Measurements from ENCODE around the gene FBXL19. TPM values are rescaled to one million over a fixed set of nuclear protein-coding genes. Genes with fewer than 3 reads are reported as not detected.

FBXL19 gene
- polyA plus RNA-seq, 1 experiment, result 7.6 TPM

GRCh38 chr16:30941600-30942425, 18.4 kb downstream of the FBXL19 start:
- no peak for DNase-seq (ENCODE audit: low read depth)
- CTCF ChIA-PET, result interaction anchor here (0.6 to 7.1 kb wide), 23 partner anchors 9 to 926 kb away, joined by 3 to 40 read pairs (median 4); partner anchors contain the start of genes HSD3B7, VKORC1 and ZNF843
- POLR2A ChIA-PET, result interaction anchor here (0.6 kb wide), 1 partner anchor 531 kb away, joined by 3 read pairs; no protein-coding TSS in a partner anchor
- Histone ChIP-seq H3K27me3 (ENCODE audit: control insufficient read depth, insufficient read depth, low read length) (no peaks in the 10 kb centered on the region), H3K36me3 (ENCODE audit: control insufficient read depth, insufficient read depth, low read length) (peaks cover 23% of the 10 kb centered on the region), H3K4me3 (ENCODE audit: low read depth, low read length) (no peak overlapping the region)
- peak; percentile 96 for TF ChIP-seq CTCF (IDR thresholded peaks at IDR 0.05; ENCODE audit: insufficient read depth, low read depth, low read length)

- no peak for TF ChIP-seq CTCF (IDR thresholded peaks at IDR 0.05; ENCODE audit: insufficient read depth, low read depth, low read length)
- no peak for DNase-seq (ENCODE audit: low read depth)
- ChIA-PET CTCF (interaction anchor here (0.9 to 7.1 kb wide), 17 partner anchors 8 to 500 kb away, joined by 3 to 40 read pairs (median 4); partner anchors contain the start of genes VKORC1 and ZNF843), POLR2A (no interaction called here)
- Histone ChIP-seq H3K27me3 (ENCODE audit: control insufficient read depth, insufficient read depth, low read length) (no peaks in the 10 kb centered on the region), H3K4me3 (ENCODE audit: low read depth, low read length) (no peak overlapping the region), H3K36me3 (ENCODE audit: control insufficient read depth, insufficient read depth, low read length) (peaks cover 24% of the 10 kb centered on the region)
Measured at GRCh38 chr16:30942426-30942806, 19.0 kb downstream of the FBXL19 start.

- Histone ChIP-seq H3K27me3 (ENCODE audit: control insufficient read depth, insufficient read depth, low read length) (no peaks in the 10 kb centered on the region), H3K4me3 (ENCODE audit: low read depth, low read length) (no peak overlapping the region), H3K36me3 (ENCODE audit: control insufficient read depth, insufficient read depth, low read length) (peaks cover 23% of the 10 kb centered on the region)
- ChIA-PET POLR2A (no interaction called here), CTCF (interaction anchor here (7.1 kb wide), 1 partner anchor 9 kb away, joined by 30 read pairs; no protein-coding TSS in a partner anchor)
- no peak for TF ChIP-seq CTCF (IDR thresholded peaks at IDR 0.05; ENCODE audit: insufficient read depth, low read depth, low read length)
- no peak for DNase-seq (ENCODE audit: low read depth)
Measured at GRCh38 chr16:30944352-30944751, 21.0 kb downstream of the FBXL19 start.

- no peak for TF ChIP-seq CTCF (IDR thresholded peaks at IDR 0.05; ENCODE audit: insufficient read depth, low read depth, low read length)
- POLR2A ChIA-PET, result no interaction called here
- Histone ChIP-seq H3K27me3 (ENCODE audit: control insufficient read depth, insufficient read depth, low read length) (no peaks in the 10 kb centered on the region), H3K4me3 (ENCODE audit: low read depth, low read length) (no peak overlapping the region), H3K36me3 (ENCODE audit: control insufficient read depth, insufficient read depth, low read length) (peaks cover 19% of the 10 kb centered on the region)
- DNase-seq (ENCODE audit: low read depth), result no peak
- CTCF ChIA-PET, result interaction anchor here (1.1 kb wide), 1 partner anchor 108 kb away, joined by 4 read pairs; no protein-coding TSS in a partner anchor
Measured at GRCh38 chr16:30946671-30947540, 23.5 kb downstream of the FBXL19 start.

- POLR2A ChIA-PET, result no interaction called here
Measured at GRCh38 chr16:30947541-30947858, 24.1 kb downstream of the FBXL19 start.

More at GRCh38 chr16:30947541-30947858, 24.1 kb downstream of the FBXL19 start:
- Histone ChIP-seq H3K4me3 (ENCODE audit: low read depth, low read length) (no peak overlapping the region), H3K27me3 (ENCODE audit: control insufficient read depth, insufficient read depth, low read length) (no peaks in the 10 kb centered on the region), H3K36me3 (ENCODE audit: control insufficient read depth, insufficient read depth, low read length) (peaks cover 15% of the 10 kb centered on the region)
- DNase-seq (ENCODE audit: low read depth), result no peak
- CTCF ChIA-PET, result interaction anchor here (1.1 kb wide), 1 partner anchor 108 kb away, joined by 4 read pairs; no protein-coding TSS in a partner anchor
- TF ChIP-seq CTCF (IDR thresholded peaks at IDR 0.05; ENCODE audit: insufficient read depth, low read depth, low read length), result no peak
